HCT116 (cell line): Measurements from ENCODE around the gene RAB25. TPM values are rescaled to one million over a fixed set of nuclear protein-coding genes. Genes with fewer than 3 reads are reported as not detected.

ENCODE experiments used
- ATAC-seq: fragments of 200-7000 bp; cut with Tn5 transposase; 2 replicates; pipeline ENCODE4 v1.9.1; 2020; ENCODE audit warnings: mild to moderate bottlenecking, moderate library complexity
- BruUV-seq: library from RNA; stranded (reverse); fragments of 400-500 nt; replicated peaks from 2 replicates; lab custom pipeline; 2021; lab: Mats Ljungman, UMichigan
- CTCF ChIA-PET: fragments of 300-600 bp; sonication (Branson Sonifier 250); formaldehyde crosslinking; loops from one replicate; lab custom pipeline; 2021; ENCODE audit warnings: antibody characterized with exemption; lab: Charles Lee
- POLR2A ChIA-PET: fragments of 300-600, 350-600 bp; sonication (Branson Sonifier 250); formaldehyde crosslinking; loops from one replicate; lab custom pipeline; 2021; ENCODE audit warnings: antibody characterized with exemption; lab: Charles Lee
- RAD21 ChIA-PET, 2 experiments: fragments of 300-600 bp; sonication (Branson Sonifier 250); formaldehyde crosslinking; loops; one replicate each; lab custom pipeline; 2023; ENCODE audit warnings: low total read pairs in 2 of 2; ENCODE audit not compliant: uncharacterized antibody in 2 of 2, unreplicated experiment in 2 of 2, low non-redundant PET in 1 of 2; lab: Charles Lee
- DNase-seq: peaks from one replicate; pipeline ENCODE4 v3.0.0-alpha.2; 2010; ENCODE audit warnings: low read depth, low spot score
- H2AFZ ChIP-seq: fragments of 200-600 bp; shearing (Covaris generic), sonication (generic); 2 replicates; pipeline ENCODE4 v1.6.1; 2017; ENCODE audit warnings: low read depth, mixed run types, mixed read lengths, antibody characterized with exemption, low read length; ENCODE audit not compliant: poor library complexity, severe bottlenecking
- H3K27ac ChIP-seq: 2 replicates; pipeline ENCODE4 v1.5.1; 2012; ENCODE audit warnings: low read depth, low read length
- H3K27me3 ChIP-seq: fragments of 200-600 bp; sonication (generic); 2 replicates; pipeline ENCODE4 v1.6.1; 2016; ENCODE audit warnings: mixed run types, low read length, mixed read lengths; ENCODE audit not compliant: insufficient read depth
- H3K36me3 ChIP-seq, 2 experiments: fragments of 200-500 bp in 1 of 2; fragments of 200-600 bp in 1 of 2; sonication (Bioruptor generic) in 1 of 2; sonication (generic) in 1 of 2; 2 replicates each; pipeline versions ENCODE4 v1.5.1 to v1.6.1; 2014 to 2016; ENCODE audit warnings: low read length in 2 of 2, inconsistent platforms in 1 of 2, mixed read lengths in 1 of 2, mixed run types in 1 of 2; ENCODE audit not compliant: insufficient read depth in 2 of 2, control insufficient read depth in 1 of 2
- H3K4me1 ChIP-seq, 2 experiments: fragments of 200-600 bp in 1 of 2; sonication (generic) in 1 of 2; 2 replicates each; pipeline versions ENCODE4 v1.5.1 to v1.6.1; 2012 to 2017; ENCODE audit warnings: low read length in 2 of 2, inconsistent platforms in 1 of 2, mild to moderate bottlenecking in 1 of 2, mixed read lengths in 1 of 2, mixed run types in 1 of 2, moderate library complexity in 1 of 2; ENCODE audit not compliant: insufficient read depth in 2 of 2, control insufficient read depth in 1 of 2
- H3K4me2 ChIP-seq: fragments of 200-600 bp; sonication (generic); 2 replicates; pipeline ENCODE4 v1.6.1; 2017; ENCODE audit warnings: mixed run types, low read length, mixed read lengths
- H3K4me3 ChIP-seq, 2 experiments: fragments of 200-600 bp in 1 of 2; sonication (generic) in 1 of 2; replicated peaks in 1 of 2; 2 replicates each; pipeline ENCODE4 v1.5.1; 2011 to 2016; ENCODE audit warnings: low read length in 2 of 2, control low read depth in 1 of 2, low read depth in 1 of 2, mild to moderate bottlenecking in 1 of 2, mixed read lengths in 1 of 2, mixed run types in 1 of 2
- H3K79me2 ChIP-seq: fragments of 200-600 bp; sonication (generic); 2 replicates; pipeline ENCODE4 v1.6.1; 2017; ENCODE audit warnings: mild to moderate bottlenecking, mixed run types, low read length, moderate library complexity, mixed read lengths; ENCODE audit not compliant: insufficient read depth
- H3K9ac ChIP-seq: fragments of 200-600 bp; sonication (generic); 2 replicates; pipeline ENCODE4 v1.6.1; 2016; ENCODE audit warnings: low read length, mixed read lengths
- H3K9me2 ChIP-seq: fragments of 200-600 bp; sonication (generic), shearing (Covaris generic); 2 replicates; pipeline ENCODE4 v1.6.1; 2017; ENCODE audit warnings: mixed run types, mild to moderate bottlenecking, moderate library complexity; ENCODE audit not compliant: insufficient read depth
- H3K9me3 ChIP-seq, 2 experiments: fragments of 200-500 bp in 1 of 2; fragments of 200-600 bp in 1 of 2; sonication (Bioruptor generic) in 1 of 2; sonication (generic) in 1 of 2; 2 replicates each; pipeline ENCODE4 v1.6.1; 2014 to 2017; ENCODE audit warnings: low read length in 2 of 2, mixed read lengths in 2 of 2, inconsistent platforms in 1 of 2, low read depth in 1 of 2, mild to moderate bottlenecking in 1 of 2, mixed run types in 1 of 2, moderate library complexity in 1 of 2; ENCODE audit not compliant: control insufficient read depth in 1 of 2, insufficient read depth in 1 of 2
- H4K20me1 ChIP-seq: fragments of 200-600 bp; sonication (generic), shearing (Covaris generic); 2 replicates; pipeline ENCODE4 v1.6.1; 2017; ENCODE audit warnings: mixed run types, mild to moderate bottlenecking, moderate library complexity; ENCODE audit not compliant: insufficient read depth
- ATF3 ChIP-seq: IDR thresholded peaks from 2 replicates; pipeline ENCODE4 v1.6.1; 2012
- CBX3 ChIP-seq: IDR thresholded peaks from 2 replicates; pipeline ENCODE4 v1.6.1; 2012; ENCODE audit warnings: low read depth
- EGR1 ChIP-seq: IDR thresholded peaks from 2 replicates; pipeline ENCODE4 v1.6.1; 2012; ENCODE audit warnings: low read depth
- POLR2AphosphoS5 ChIP-seq: IDR thresholded peaks from 2 replicates; pipeline ENCODE4 v1.6.1; 2011; ENCODE audit warnings: mild to moderate bottlenecking, low read depth, low read length, moderate library complexity
- YY1 ChIP-seq: IDR thresholded peaks from 2 replicates; pipeline ENCODE4 v1.6.1; 2011; ENCODE audit warnings: low read length, low read depth, moderate library complexity, mild to moderate bottlenecking; ENCODE audit not compliant: insufficient replicate concordance; ENCODE audit errors: extremely low read depth
- intact Hi-C: fragments of 100-400 bp; cut with micrococcal nuclease; formaldehyde crosslinking; loops from 2 replicates; pipeline ENCODE4 v1.10.0; 2022
- total RNA-seq: library from RNA; stranded (reverse); gene quantifications from one replicate; pipeline ENCODE4 v1.2.1, GENCODE V29; 2021; ENCODE audit not compliant: unreplicated experiment
- TF ChIP-seq, protein P1 (sequence below), 3 experiments: fragments of 200-600 bp in 1 of 3; sonication (generic) in 1 of 3; IDR thresholded peaks in 2 of 3; conservative IDR thresholded peaks in 1 of 3; 2 replicates each; pipeline ENCODE4 v1.5.1; 2012 to 2017; ENCODE audit warnings: low read depth in 2 of 3, low read length in 2 of 3, antibody characterized with exemption in 1 of 3, borderline replicate concordance in 1 of 3, control low read depth in 1 of 3, mild to moderate bottlenecking in 1 of 3, mixed read lengths in 1 of 3, mixed run types in 1 of 3, moderate library complexity in 1 of 3; ENCODE audit not compliant: insufficient read depth in 1 of 3

Gene RAB25
- total RNA-seq, 1 experiment from 2014 or later: 142 TPM

DNA sequence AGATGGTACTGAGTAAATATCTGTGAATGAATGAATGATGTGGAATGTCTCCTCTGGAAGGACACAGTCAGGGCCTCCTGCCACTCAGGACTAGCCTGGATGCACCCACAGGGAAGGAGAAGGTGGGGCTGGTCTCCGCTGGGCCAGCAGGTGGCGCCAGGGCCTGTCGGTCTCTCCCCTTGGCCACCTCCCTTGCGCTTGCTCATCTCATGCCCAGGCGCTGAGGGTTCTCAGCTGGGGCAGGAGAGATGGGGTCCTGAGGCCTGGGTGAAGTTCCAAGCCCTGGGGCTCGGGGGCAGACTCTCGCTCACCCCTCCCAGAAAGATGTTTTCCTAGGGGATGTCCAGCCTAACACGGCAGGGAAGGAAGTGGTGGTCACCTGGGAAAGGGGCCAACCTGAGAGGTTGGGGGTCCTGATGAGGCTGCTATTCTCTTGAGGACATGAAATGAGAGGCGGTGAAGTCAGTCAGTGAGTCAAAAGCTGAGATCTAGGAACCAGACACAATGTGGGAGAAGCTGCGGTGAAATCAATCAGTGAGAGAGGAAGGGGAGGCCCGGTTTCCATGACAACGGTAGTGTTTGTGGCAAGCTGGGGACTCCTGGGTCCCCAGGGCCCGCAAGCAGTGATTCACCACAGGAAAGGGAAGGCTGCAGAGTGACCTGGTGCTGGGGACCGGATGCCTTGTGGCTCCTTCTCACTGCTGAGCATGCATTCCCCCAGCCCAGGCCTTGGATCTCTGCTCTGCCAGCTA is 35.9 kb downstream of the RAB25 start:
- Histone ChIP-seq H4K20me1 (no peaks in the 10 kb centered on the region), H3K79me2 (no peaks in the 10 kb centered on the region), H3K9ac (peak overlapping the region; percentile 36), H3K9me3 (no peaks in the 10 kb centered on the region), H3K4me1 (peaks cover 33 to 66% of the 10 kb centered on the region in 2 experiments), H3K4me2 (peak overlapping the region; percentile 41), H2AFZ (no peak overlapping the region), H3K9me2 (no peaks in the 10 kb centered on the region), H3K4me3 (no peak overlapping the region), H3K27ac (peak overlapping the region; percentile 30), H3K36me3 (no peaks in the 10 kb centered on the region), H3K27me3 (no peaks in the 10 kb centered on the region)
- intact Hi-C loops: loop anchor here (1.0 kb wide), 1 partner anchor 33 kb away; no protein-coding TSS in a partner anchor
- RAD21 ChIA-PET: interaction anchor here (0.6 to 6.2 kb wide), 6 partner anchors 18 to 655 kb away, joined by 3 to 43 read pairs (median 6); partner anchors contain the start of genes HDGF (in 1 of the 2) and LMNA (in 1 of the 2)
- TF ChIP-seq EGR1: no peak
- peak; percentile 45 for TF ChIP-seq YY1
- TF ChIP-seq, protein P1, sequence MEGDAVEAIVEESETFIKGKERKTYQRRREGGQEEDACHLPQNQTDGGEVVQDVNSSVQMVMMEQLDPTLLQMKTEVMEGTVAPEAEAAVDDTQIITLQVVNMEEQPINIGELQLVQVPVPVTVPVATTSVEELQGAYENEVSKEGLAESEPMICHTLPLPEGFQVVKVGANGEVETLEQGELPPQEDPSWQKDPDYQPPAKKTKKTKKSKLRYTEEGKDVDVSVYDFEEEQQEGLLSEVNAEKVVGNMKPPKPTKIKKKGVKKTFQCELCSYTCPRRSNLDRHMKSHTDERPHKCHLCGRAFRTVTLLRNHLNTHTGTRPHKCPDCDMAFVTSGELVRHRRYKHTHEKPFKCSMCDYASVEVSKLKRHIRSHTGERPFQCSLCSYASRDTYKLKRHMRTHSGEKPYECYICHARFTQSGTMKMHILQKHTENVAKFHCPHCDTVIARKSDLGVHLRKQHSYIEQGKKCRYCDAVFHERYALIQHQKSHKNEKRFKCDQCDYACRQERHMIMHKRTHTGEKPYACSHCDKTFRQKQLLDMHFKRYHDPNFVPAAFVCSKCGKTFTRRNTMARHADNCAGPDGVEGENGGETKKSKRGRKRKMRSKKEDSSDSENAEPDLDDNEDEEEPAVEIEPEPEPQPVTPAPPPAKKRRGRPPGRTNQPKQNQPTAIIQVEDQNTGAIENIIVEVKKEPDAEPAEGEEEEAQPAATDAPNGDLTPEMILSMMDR (IDR thresholded peaks at IDR 0.05 in 2 of 3, conservative IDR thresholded peaks at IDR 0.05 in 1 of 3; ENCODE audit: borderline replicate concordance in 1 of 3, insufficient read depth in 1 of 3, low read depth in 2 of 3, low read length in 2 of 3): peak in 2 of 3 experiments; percentile 98 to 99; a peak in 4 of 6 replicates
- peak; percentile 33; the same call in 1 of the 2 replicates for TF ChIP-seq POLR2AphosphoS5
- TF ChIP-seq CBX3: no peak
- no peak for TF ChIP-seq ATF3
- peak; percentile 96 for ATAC-seq
- POLR2A ChIA-PET: interaction anchor here (0.5 to 6.5 kb wide), 5 partner anchors 17 to 63 kb away, joined by 3 to 56 read pairs (median 5); no protein-coding TSS in a partner anchor
- DNase-seq: peak; percentile 54
- CTCF ChIA-PET: interaction anchor here (0.6 to 7.6 kb wide), 12 partner anchors 8 to 129 kb away, joined by 3 to 189 read pairs (median 4); partner anchors contain the start of genes MEX3A and PMF1
- no TSS peak for BruUV-seq
